ENCODE measurements around the gene VSTM1. TPM values are rescaled to one million over a fixed set of nuclear protein-coding genes. Genes with fewer than 3 reads are reported as not detected.

The VSTM1 gene
- total and polyA plus RNA-seq, 2 of the 8 experiments (the other 6 are each of a cell fraction or from before 2014, with no cell fraction given), result 0.12 to 0.65 TPM

DNA sequence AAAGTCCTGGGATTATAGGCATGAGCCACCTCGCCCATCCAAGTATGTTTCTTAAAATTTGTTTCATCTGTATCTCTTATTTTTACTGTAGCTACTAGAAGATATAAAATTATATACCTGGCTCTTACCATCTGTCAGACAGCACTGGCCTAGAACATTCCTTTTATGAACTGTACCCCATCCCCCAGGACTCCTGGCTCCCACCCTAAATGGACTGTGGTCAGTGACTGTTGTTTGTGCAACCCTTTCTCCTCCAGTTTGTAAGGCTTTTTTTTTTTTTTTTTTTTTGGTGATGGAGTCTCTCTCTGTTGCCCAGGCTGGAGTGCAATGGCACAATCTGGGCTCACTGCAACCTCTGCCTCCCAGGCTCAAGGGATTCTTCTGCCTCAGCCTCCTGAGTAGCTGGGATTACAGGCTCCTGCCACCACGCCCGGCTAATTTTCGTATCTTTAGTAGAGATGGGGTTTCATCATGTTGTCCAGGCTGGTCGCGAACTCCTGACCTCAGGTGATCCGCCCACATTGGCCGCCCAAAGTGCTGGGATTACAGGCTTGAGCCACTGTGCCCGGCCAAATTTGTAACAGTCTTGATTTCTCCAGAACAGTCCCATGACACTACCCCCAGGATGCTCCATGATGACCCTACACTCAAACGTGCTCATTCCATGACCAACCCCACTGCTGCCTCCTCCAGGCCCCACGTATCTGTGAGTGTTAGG lies 41.5 kb upstream of the VSTM1 start:
- no peak overlapping the region for H3K27ac ChIP-seq (ENCODE audit: low read depth, low read length)
- H3K23ac ChIP-seq (ENCODE audit: insufficient read length), result no peak overlapping the region
- H3K4me3 ChIP-seq (ENCODE audit: extremely low read depth in 1 of 4, insufficient read depth in 2 of 4, low read depth in 3 of 4, low read length in 4 of 4), result no peak overlapping the region
- H2AFZ ChIP-seq (ENCODE audit: low read length), result no peak overlapping the region
- no peak for TF ChIP-seq PHF8 (conservative IDR thresholded peaks at IDR 0.05; ENCODE audit: low read depth, low read length)
- H2BK20ac ChIP-seq (ENCODE audit: low read length), result no peak overlapping the region
- no peak overlapping the region for H2AK5ac ChIP-seq (ENCODE audit: low read depth, low read length)
- H3K4ac ChIP-seq (replicated peaks; ENCODE audit: insufficient read length, low read depth, low read length), result no peak overlapping the region
- no peak overlapping the region for H4K5ac ChIP-seq (ENCODE audit: insufficient read length, low read depth, low read length)
- H4K91ac ChIP-seq (replicated peaks; ENCODE audit: insufficient read length, low read length), result no peak overlapping the region
- H2BK15ac ChIP-seq (ENCODE audit: low read length), result no peak overlapping the region
- H3K79me2 ChIP-seq (ENCODE audit: control insufficient read depth in 1 of 2, insufficient read depth in 2 of 2, low read length in 2 of 2), result peaks cover 0 to 13% of the 10 kb centered on the region in 2 experiments; a peak in 2 of 4 replicates
- no peaks in the 10 kb centered on the region for H3K27me3 ChIP-seq (replicated peaks in 1 of 4; ENCODE audit: control insufficient read depth in 3 of 4, extremely low read depth in 1 of 4, insufficient read depth in 3 of 4, low read length in 3 of 4)
- DNase-seq (ENCODE audit: low read depth in 1 of 2, low spot score in 2 of 2) (no peak), FAIRE-seq (no peak)
- H3K9ac ChIP-seq (replicated peaks in 1 of 4; ENCODE audit: extremely low read depth in 1 of 4, low read depth in 3 of 4, low read length in 3 of 4), result no peak overlapping the region
- H2BK12ac ChIP-seq (ENCODE audit: low read depth, low read length), result no peak overlapping the region
- ChIA-PET CTCF (ENCODE audit: partially characterized antibody) (interaction anchor here (0.6 kb wide), 1 partner anchor 69 kb away, joined by 3 read pairs; no protein-coding TSS in a partner anchor), POLR2A (ENCODE audit: partially characterized antibody) (interaction anchor here (1.2 to 9.2 kb wide), 2 partner anchors 11 to 49 kb away, joined by 3 to 116 read pairs; partner anchors contain the start of genes PRPF31 and TFPT)
- no peak overlapping the region for H2BK5ac ChIP-seq (ENCODE audit: low read depth, low read length)
- no peak overlapping the region for H2BK120ac ChIP-seq (replicated peaks; ENCODE audit: low read depth, low read length)
- peaks cover 14 to 47% (median 38%) of the 10 kb centered on the region in 4 experiments; a peak in 7 of 8 replicates for H3K36me3 ChIP-seq (ENCODE audit: control insufficient read depth in 2 of 4, insufficient read depth in 4 of 4, low read length in 3 of 4)
- no peak overlapping the region; the same call in 1 of the 2 replicates for H4K8ac ChIP-seq (ENCODE audit: extremely low read depth, insufficient read depth, low read length)
- 79% methylated on average over 11 of the region's 11 CpGs; no CpG with 5 or more reads in 1 of the 2 experiments for WGBS, 2 experiments (ENCODE audit: extremely low coverage in 1 of 2, insufficient coverage in 1 of 2, insufficient read length in 1 of 2, insufficient replicate concordance in 2 of 2, low coverage in 1 of 2, low lambda C conversion rate in 2 of 2, missing lambda C conversion rate in 1 of 2)
- no peak overlapping the region; a peak in 1 of 4 replicates for H3K4me2 ChIP-seq (ENCODE audit: insufficient read depth in 1 of 2, low read depth in 2 of 2, low read length in 2 of 2)
- H3K18ac ChIP-seq (ENCODE audit: extremely low read depth, low read length), result no peak overlapping the region
- H3K9me3 ChIP-seq (ENCODE audit: insufficient read depth in 2 of 2, low read depth in 1 of 2, low read length in 1 of 2), result no peaks in the 10 kb centered on the region
- H3K23me2 ChIP-seq (ENCODE audit: low read depth, low read length), result peaks cover 5% of the 10 kb centered on the region
- H3K56ac ChIP-seq (replicated peaks; ENCODE audit: insufficient read length, low read depth, low read length), result no peak overlapping the region
- H3K4me1 ChIP-seq (replicated peaks in 1 of 4; ENCODE audit: control insufficient read depth in 3 of 4, insufficient read depth in 4 of 4, low read length in 3 of 4), result 0 out of 7 replicates have a peak, but pooled peaks cover 0 to 2% (median 0%) of the 10 kb centered on the region in 4 experiments
- peaks cover 3 to 12% of the 10 kb centered on the region in 2 experiments for H4K20me1 ChIP-seq (replicated peaks in 1 of 2; ENCODE audit: control insufficient read depth in 1 of 2, insufficient read depth in 2 of 2, low read length in 2 of 2)
- H3K14ac ChIP-seq (ENCODE audit: insufficient read length), result no peak overlapping the region
- no peaks in the 10 kb centered on the region; the same call in 1 of the 2 replicates for H3K79me1 ChIP-seq (ENCODE audit: low read depth, low read length)
